HG03097 (cell line): ENCODE measurements around the gene RALGDS.

ENCODE experiments used
- ATAC-seq: cut with Tn5 transposase; IDR thresholded peaks from one replicate; pipeline ENCODE4 v1.9.1; 2021; ENCODE audit not compliant: unreplicated experiment, low FRiP score

RALGDS gene

GRCh38 chr9:133137451-133138231 lies 16.6 kb upstream of the RALGDS start:
- ATAC-seq = no peak

- no peak for ATAC-seq
Observed at GRCh38 chr9:133135146-133135745, 14.2 kb upstream of the RALGDS start.

- no peak for ATAC-seq
Observed at GRCh38 chr9:133134388-133135145, 13.5 kb upstream of the RALGDS start.

GRCh38 chr9:133133681-133134387 lies 12.8 kb upstream of the RALGDS start:
- peak; percentile 71 for ATAC-seq

GRCh38 chr9:133132174-133132573 lies 11.1 kb upstream of the RALGDS start:
- no peak for ATAC-seq

- ATAC-seq = no peak
Observed at GRCh38 chr9:133131506-133131905, 10.5 kb upstream of the RALGDS start.

- no peak for ATAC-seq
Observed at GRCh38 chr9:133130685-133131244, 9.7 kb upstream of the RALGDS start.

- ATAC-seq = no peak
Observed at GRCh38 chr9:133129001-133129795, 8.2 kb upstream of the RALGDS start.

- ATAC-seq = no peak
Observed at GRCh38 chr9:133128152-133128551, 7.1 kb upstream of the RALGDS start.

GRCh38 chr9:133127340-133127981 lies 6.4 kb upstream of the RALGDS start:
- no peak for ATAC-seq

- ATAC-seq = no peak
Observed at GRCh38 chr9:133126697-133127339, 5.8 kb upstream of the RALGDS start.

GRCh38 chr9:133125941-133126696 lies 5.1 kb upstream of the RALGDS start:
- ATAC-seq = no peak

- no peak for ATAC-seq
Observed at GRCh38 chr9:133124907-133125275, 3.9 kb upstream of the RALGDS start.

GRCh38 chr9:133124123-133124906 lies 3.3 kb upstream of the RALGDS start:
- no peak for ATAC-seq

- no peak for ATAC-seq
Observed at GRCh38 chr9:133122935-133123611, 2.0 kb upstream of the RALGDS start.

GRCh38 chr9:133122605-133122934 lies 1.5 kb upstream of the RALGDS start:
- no peak for ATAC-seq

GRCh38 chr9:133121915-133122550 lies 993 bp upstream of the RALGDS start:
- ATAC-seq = no peak
